ENCODE measurements around the gene RBM20.
A peak's percentile ranks its signal among the peaks of the same experiment; 100 is the strongest.

The RBM20 gene

GRCh38 chr10:110811791-110812581 lies 167.8 kb downstream of the RBM20 start:
- no peak for DNase-seq (ENCODE audit: low read depth in 2 of 2)

- no peak for DNase-seq (ENCODE audit: low read depth in 2 of 2)
Observed at GRCh38 chr10:110812583-110812982, 168.4 kb downstream of the RBM20 start.

GRCh38 chr10:110813743-110814472 lies 169.8 kb downstream of the RBM20 start:
- DNase-seq (ENCODE audit: low read depth in 2 of 2): no peak

GRCh38 chr10:110815354-110816004 lies 171.3 kb downstream of the RBM20 start:
- no peak for DNase-seq (ENCODE audit: low read depth in 2 of 2)

- no peak for DNase-seq (ENCODE audit: low read depth in 2 of 2)
Observed at GRCh38 chr10:110817614-110818013, 173.5 kb downstream of the RBM20 start.

GRCh38 chr10:110818311-110819256 lies 174.4 kb downstream of the RBM20 start:
- no peak for DNase-seq (ENCODE audit: low read depth in 2 of 2)

- no peak for DNase-seq (ENCODE audit: low read depth in 2 of 2)
Observed at GRCh38 chr10:110820321-110820814, 176.2 kb downstream of the RBM20 start.

GRCh38 chr10:110821508-110821907 lies 177.4 kb downstream of the RBM20 start:
- no peak for DNase-seq (ENCODE audit: low read depth in 2 of 2)

- DNase-seq (ENCODE audit: low read depth in 2 of 2): no peak
Observed at GRCh38 chr10:110822035-110822711, 178.0 kb downstream of the RBM20 start.

- no peak for DNase-seq (ENCODE audit: low read depth in 2 of 2)
Observed at GRCh38 chr10:110822712-110823311, 178.7 kb downstream of the RBM20 start.

GRCh38 chr10:110824152-110824441 lies 180.0 kb downstream of the RBM20 start:
- no peak for DNase-seq (ENCODE audit: low read depth in 2 of 2)

GRCh38 chr10:110824660-110825059 lies 180.5 kb downstream of the RBM20 start:
- no peak for DNase-seq (ENCODE audit: low read depth in 2 of 2)

- no peak for DNase-seq (ENCODE audit: low read depth in 2 of 2)
Observed at GRCh38 chr10:110825508-110825907, 181.4 kb downstream of the RBM20 start.

- DNase-seq (ENCODE audit: low read depth in 2 of 2): peak; percentile 25 to 26
Observed at GRCh38 chr10:110827410-110827809, 183.3 kb downstream of the RBM20 start.

GRCh38 chr10:110827875-110828274 lies 183.7 kb downstream of the RBM20 start:
- DNase-seq (ENCODE audit: low read depth in 2 of 2): no peak

- no peak for DNase-seq (ENCODE audit: low read depth in 2 of 2)
Observed at GRCh38 chr10:110828525-110828924, 184.4 kb downstream of the RBM20 start.

GRCh38 chr10:110829721-110830410 lies 185.7 kb downstream of the RBM20 start:
- no peak for DNase-seq (ENCODE audit: low read depth in 2 of 2)

GRCh38 chr10:110833234-110833940 lies 189.3 kb downstream of the RBM20 start:
- DNase-seq (ENCODE audit: low read depth in 2 of 2): no peak

GRCh38 chr10:110833941-110834628 lies 189.9 kb downstream of the RBM20 start:
- no peak for DNase-seq (ENCODE audit: low read depth in 2 of 2)
